Cardiac muscle cell (in vitro differentiated cells and primary cell): ENCODE data around the gene DYRK2. TPM values are rescaled to one million over a fixed set of nuclear protein-coding genes. Genes with fewer than 3 reads are reported as not detected.

Source experiments
- DNase-seq, 2 donors: peaks; one replicate each; pipeline versions ENCODE4 v3.0.0 to v3.0.0-alpha.2; 2010 to 2017; ENCODE audit warnings: low read depth in 1 of 2, low spot score in 1 of 2
- H3K27ac ChIP-seq: fragments of 200-600 bp; sonication (generic); 2 replicates; pipeline ENCODE4 v1.5.1; 2016
- H3K27me3 ChIP-seq: fragments of 200-600 bp; sonication (generic); 2 replicates; pipeline ENCODE4 v1.6.0; 2016; ENCODE audit warnings: control low read depth
- H3K36me3 ChIP-seq: fragments of 200-600 bp; sonication (generic); 2 replicates; pipeline ENCODE4 v1.5.1; 2016; ENCODE audit warnings: control low read depth
- H3K4me1 ChIP-seq: fragments of 200-600 bp; sonication (generic); 2 replicates; pipeline ENCODE4 v1.8.1; 2017; ENCODE audit warnings: low read depth, mild to moderate bottlenecking, mixed run types
- H3K4me3 ChIP-seq: fragments of 200-600 bp; sonication (generic); 2 replicates; pipeline ENCODE4 v1.5.1; 2016; ENCODE audit warnings: mild to moderate bottlenecking
- H3K9me3 ChIP-seq: fragments of 200-600 bp; sonication (generic); 2 replicates; pipeline ENCODE4 v1.5.1; 2017; ENCODE audit warnings: low read depth, mild to moderate bottlenecking, control low read depth
- CTCF ChIP-seq: IDR thresholded peaks from 2 replicates; pipeline ENCODE4 v1.5.1; 2012; ENCODE audit warnings: low read depth, mild to moderate bottlenecking, low read length
- polyA plus RNA-seq: library from polyadenylated mRNA; unstranded; fragments of >200 nt; fragmentation: Nextera tagmentation; extraction: Ambion mirVana; gene quantifications from 2 replicates; pipeline ENCODE4 v1.2.1, GENCODE V29; 2016
- total RNA-seq: library from RNA; depleted of rRNA; stranded (reverse); fragments of >200 nt; gene quantifications from 2 replicates; pipeline ENCODE4 v1.2.3, GENCODE V29; 2016

DYRK2 gene
- total and polyA plus RNA-seq, 2 experiments from 2014 or later, result 48.2 to 95.9 TPM

- H3K9me3 ChIP-seq, result no peaks in the 10 kb centered on the region
- no peak overlapping the region for H3K4me3 ChIP-seq
- no peaks in the 10 kb centered on the region for H3K36me3 ChIP-seq
- no peak for TF ChIP-seq CTCF
- H3K4me1 ChIP-seq, result peaks cover 11% of the 10 kb centered on the region
- H3K27ac ChIP-seq, result peak overlapping the region; percentile 76
- H3K27me3 ChIP-seq, result no peaks in the 10 kb centered on the region
- DNase-seq, result peak; percentile 5 to 40
These were observed 30.9 kb upstream of the DYRK2 start for GRCh38 chr12:67617629-67618028.

- Histone ChIP-seq H3K4me1 (peaks cover 11% of the 10 kb centered on the region), H3K27ac (peak overlapping the region; percentile 76)
These were observed 30.2 kb upstream of the DYRK2 start for GRCh38 chr12:67618303-67618702.

GRCh38 chr12:67621112-67621511 lies 27.4 kb upstream of the DYRK2 start:
- Histone ChIP-seq H3K9me3 (no peaks in the 10 kb centered on the region), H3K4me3 (no peak overlapping the region), H3K27ac (no peak overlapping the region), H3K36me3 (no peaks in the 10 kb centered on the region), H3K27me3 (no peaks in the 10 kb centered on the region), H3K4me1 (peaks cover 11% of the 10 kb centered on the region)
- peak in 1 of 2 donors; percentile 6 for DNase-seq
- TF ChIP-seq CTCF, result no peak

More at GRCh38 chr12:67618303-67618702, 30.2 kb upstream of the DYRK2 start:
- Histone ChIP-seq H3K9me3 (no peaks in the 10 kb centered on the region), H3K4me3 (no peak overlapping the region), H3K36me3 (no peaks in the 10 kb centered on the region), H3K27me3 (no peaks in the 10 kb centered on the region)
- TF ChIP-seq CTCF, result no peak
- no peak for DNase-seq

GRCh38 chr12:67621926-67622325 lies 26.6 kb upstream of the DYRK2 start:
- no peaks in the 10 kb centered on the region for H3K27me3 ChIP-seq
- no peak for DNase-seq
- peaks cover 6% of the 10 kb centered on the region for H3K4me1 ChIP-seq
- H3K36me3 ChIP-seq, result no peaks in the 10 kb centered on the region
- no peaks in the 10 kb centered on the region for H3K9me3 ChIP-seq
- H3K4me3 ChIP-seq, result no peak overlapping the region
- no peak for TF ChIP-seq CTCF
- H3K27ac ChIP-seq, result no peak overlapping the region

GRCh38 chr12:67623259-67623658 lies 25.3 kb upstream of the DYRK2 start:
- H3K27ac ChIP-seq, result no peak overlapping the region
- TF ChIP-seq CTCF, result no peak
- H3K4me1 ChIP-seq, result no peaks in the 10 kb centered on the region
- H3K27me3 ChIP-seq, result no peaks in the 10 kb centered on the region
- H3K9me3 ChIP-seq, result no peaks in the 10 kb centered on the region
- no peaks in the 10 kb centered on the region for H3K36me3 ChIP-seq
- H3K4me3 ChIP-seq, result no peak overlapping the region
- DNase-seq, result no peak

- Histone ChIP-seq H3K36me3 (no peaks in the 10 kb centered on the region), H3K27ac (no peak overlapping the region), H3K9me3 (no peaks in the 10 kb centered on the region), H3K4me1 (peaks cover 6% of the 10 kb centered on the region), H3K4me3 (no peak overlapping the region), H3K27me3 (no peaks in the 10 kb centered on the region)
- TF ChIP-seq CTCF, result no peak
- no peak for DNase-seq
These were observed 24.2 kb upstream of the DYRK2 start for GRCh38 chr12:67624355-67624754.
